GM19023 (cell line): ENCODE measurements around the gene ZFYVE28.

ENCODE experiments used
- ATAC-seq: cut with Tn5 transposase; IDR thresholded peaks from one replicate; pipeline ENCODE4 v1.9.1; 2021; ENCODE audit warnings: mild to moderate bottlenecking, moderate library complexity; ENCODE audit not compliant: unreplicated experiment

ZFYVE28 gene

GRCh38 chr4:2334826-2335728 lies 83.4 kb downstream of the ZFYVE28 start:
- no peak for ATAC-seq

GRCh38 chr4:2333916-2334644 lies 84.4 kb downstream of the ZFYVE28 start:
- ATAC-seq, result no peak

- ATAC-seq, result no peak
These were observed 85.0 kb downstream of the ZFYVE28 start for GRCh38 chr4:2333356-2333841.

- ATAC-seq, result no peak
These were observed 85.5 kb downstream of the ZFYVE28 start for GRCh38 chr4:2332976-2333319.

- ATAC-seq, result no peak
These were observed 86.1 kb downstream of the ZFYVE28 start for GRCh38 chr4:2332201-2332975.

GRCh38 chr4:2331519-2332200 lies 86.8 kb downstream of the ZFYVE28 start:
- ATAC-seq, result no peak

- no peak for ATAC-seq
These were observed 87.4 kb downstream of the ZFYVE28 start for GRCh38 chr4:2331043-2331420.

- ATAC-seq, result no peak
These were observed 88.1 kb downstream of the ZFYVE28 start for GRCh38 chr4:2330091-2331042.

- no peak for ATAC-seq
These were observed 90.9 kb downstream of the ZFYVE28 start for GRCh38 chr4:2327579-2327978.

GRCh38 chr4:2324891-2325290 lies 93.6 kb downstream of the ZFYVE28 start:
- no peak for ATAC-seq

GRCh38 chr4:2322841-2323240 lies 95.6 kb downstream of the ZFYVE28 start:
- no peak for ATAC-seq

GRCh38 chr4:2322227-2322626 lies 96.2 kb downstream of the ZFYVE28 start:
- no peak for ATAC-seq

- no peak for ATAC-seq
These were observed 96.9 kb downstream of the ZFYVE28 start for GRCh38 chr4:2321279-2322196.

- no peak for ATAC-seq
These were observed 97.7 kb downstream of the ZFYVE28 start for GRCh38 chr4:2320746-2321145.

GRCh38 chr4:2320152-2320551 lies 98.3 kb downstream of the ZFYVE28 start:
- ATAC-seq, result no peak

GRCh38 chr4:2318885-2319284 lies 99.6 kb downstream of the ZFYVE28 start:
- ATAC-seq, result no peak

GRCh38 chr4:2318476-2318875 lies 100.0 kb downstream of the ZFYVE28 start:
- ATAC-seq, result no peak

- ATAC-seq, result no peak
These were observed 105.1 kb downstream of the ZFYVE28 start for GRCh38 chr4:2313366-2313765.
